MM.1S (cell line): ENCODE results near the gene MLLT10.

ENCODE experiments used
- EZH2 ChIP-seq: fragments of 300-600 bp; sonication (generic); optimal IDR thresholded peaks from 2 replicates; pipeline ENCODE3; 2017; ENCODE audit warnings: low read depth, mild to moderate bottlenecking, antibody characterized with exemption, low read length, mixed read lengths
- TF ChIP-seq, protein P1 (sequence below): fragments of 300-600 bp; sonication (generic); IDR thresholded peaks from 2 replicates; pipeline ENCODE4 v1.5.1; 2016; ENCODE audit warnings: antibody characterized with exemption, low read length, mixed read lengths

DNA sequence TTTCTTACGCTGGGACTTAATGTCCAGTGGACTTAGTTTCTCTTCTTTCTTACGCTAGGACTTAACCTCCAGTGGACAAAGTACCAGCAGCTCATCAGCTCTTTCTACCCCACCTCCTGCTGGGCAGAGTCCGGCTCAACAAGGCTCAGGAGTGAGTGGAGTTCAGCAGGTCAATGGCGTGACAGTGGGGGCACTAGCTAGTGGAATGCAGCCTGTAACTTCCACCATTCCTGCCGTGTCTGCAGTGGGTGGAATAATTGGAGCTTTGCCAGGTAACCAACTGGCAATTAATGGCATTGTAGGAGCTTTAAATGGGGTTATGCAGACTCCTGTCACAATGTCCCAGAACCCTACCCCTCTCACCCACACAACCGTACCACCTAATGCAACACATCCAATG is 199.7 kb downstream of the MLLT10 start:
- TF ChIP-seq, protein P1, sequence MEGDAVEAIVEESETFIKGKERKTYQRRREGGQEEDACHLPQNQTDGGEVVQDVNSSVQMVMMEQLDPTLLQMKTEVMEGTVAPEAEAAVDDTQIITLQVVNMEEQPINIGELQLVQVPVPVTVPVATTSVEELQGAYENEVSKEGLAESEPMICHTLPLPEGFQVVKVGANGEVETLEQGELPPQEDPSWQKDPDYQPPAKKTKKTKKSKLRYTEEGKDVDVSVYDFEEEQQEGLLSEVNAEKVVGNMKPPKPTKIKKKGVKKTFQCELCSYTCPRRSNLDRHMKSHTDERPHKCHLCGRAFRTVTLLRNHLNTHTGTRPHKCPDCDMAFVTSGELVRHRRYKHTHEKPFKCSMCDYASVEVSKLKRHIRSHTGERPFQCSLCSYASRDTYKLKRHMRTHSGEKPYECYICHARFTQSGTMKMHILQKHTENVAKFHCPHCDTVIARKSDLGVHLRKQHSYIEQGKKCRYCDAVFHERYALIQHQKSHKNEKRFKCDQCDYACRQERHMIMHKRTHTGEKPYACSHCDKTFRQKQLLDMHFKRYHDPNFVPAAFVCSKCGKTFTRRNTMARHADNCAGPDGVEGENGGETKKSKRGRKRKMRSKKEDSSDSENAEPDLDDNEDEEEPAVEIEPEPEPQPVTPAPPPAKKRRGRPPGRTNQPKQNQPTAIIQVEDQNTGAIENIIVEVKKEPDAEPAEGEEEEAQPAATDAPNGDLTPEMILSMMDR: no peak
- no peak for TF ChIP-seq EZH2
